ENCODE measurements around the gene PA2G4. TPM values are rescaled to one million over a fixed set of nuclear protein-coding genes. Genes with fewer than 3 reads are reported as not detected.
"Not testable (repeated sequence)": the region's sequence is repeated elsewhere in the genome, so short reads cannot be mapped to it uniquely, and the experiment has no call there.

The PA2G4 gene
- total RNA-seq, 1 experiment from 2014 or later, result 233 TPM

- no peaks in the 10 kb centered on the region for H3K36me3 Mint-ChIP-seq (ENCODE audit: insufficient read depth, unreplicated experiment)
- no peaks in the 10 kb centered on the region for H3K27me3 Mint-ChIP-seq (ENCODE audit: unreplicated experiment)
- intact Hi-C loops (cut with micrococcal nuclease; ENCODE audit: unreplicated experiment), result no loop called here
- no peak for TF ChIP-seq CTCF (IDR thresholded peaks at IDR 0.05; ENCODE audit: unreplicated experiment)
- no peak for DNase-seq
- peaks cover 18% of the 10 kb centered on the region for H3K4me1 Mint-ChIP-seq (ENCODE audit: low read depth, unreplicated experiment)
- CTCF ChIA-PET, result interaction anchor here (0.7 kb wide), 2 partner anchors 90 to 1518 kb away, joined by 5 to 7 read pairs; no protein-coding TSS in a partner anchor
- no peak overlapping the region for H3K27ac Mint-ChIP-seq (ENCODE audit: unreplicated experiment)
- BruUV-seq (replicated peaks), result no TSS peak
- H3K4me3 Mint-ChIP-seq (ENCODE audit: low read depth, unreplicated experiment), result no peak overlapping the region
- no peaks in the 10 kb centered on the region for H3K9me3 Mint-ChIP-seq (ENCODE audit: low read depth, unreplicated experiment)
Observed at GRCh38 chr12:56071648-56072047, 32.7 kb upstream of the PA2G4 start.

- Mint-ChIP-seq H3K4me3 (ENCODE audit: low read depth, unreplicated experiment) (no peak overlapping the region), H3K36me3 (ENCODE audit: insufficient read depth, unreplicated experiment) (peaks cover 10% of the 10 kb centered on the region), H3K27me3 (ENCODE audit: unreplicated experiment) (no peaks in the 10 kb centered on the region), H3K4me1 (ENCODE audit: low read depth, unreplicated experiment) (peaks cover 18% of the 10 kb centered on the region), H3K9me3 (ENCODE audit: low read depth, unreplicated experiment) (no peaks in the 10 kb centered on the region), H3K27ac (ENCODE audit: unreplicated experiment) (no peak overlapping the region)
- CTCF ChIA-PET, result no interaction called here
- no peak for TF ChIP-seq CTCF (IDR thresholded peaks at IDR 0.05; ENCODE audit: unreplicated experiment)
- BruUV-seq (replicated peaks), result no TSS peak
- DNase-seq, result no peak
- intact Hi-C loops (cut with micrococcal nuclease; ENCODE audit: unreplicated experiment), result no loop called here
Observed at GRCh38 chr12:56074396-56074795, 30.0 kb upstream of the PA2G4 start.

- Mint-ChIP-seq H3K4me3 (ENCODE audit: low read depth, unreplicated experiment) (peak overlapping the region; percentile 99), H3K36me3 (ENCODE audit: insufficient read depth, unreplicated experiment) (peaks cover 38% of the 10 kb centered on the region), H3K4me1 (ENCODE audit: low read depth, unreplicated experiment) (peaks cover 18% of the 10 kb centered on the region)
- DNase-seq; BruUV-seq (replicated peaks); CTCF ChIA-PET; H3K27ac Mint-ChIP-seq (ENCODE audit: unreplicated experiment); H3K27me3 Mint-ChIP-seq (ENCODE audit: unreplicated experiment); H3K9me3 Mint-ChIP-seq (ENCODE audit: low read depth, unreplicated experiment): not testable (repeated sequence)
- intact Hi-C loops (cut with micrococcal nuclease; ENCODE audit: unreplicated experiment), result loop anchor here (1.0 kb wide), 1 partner anchor 27 kb away; no protein-coding TSS in a partner anchor
Observed at GRCh38 chr12:56077966-56078365, 26.4 kb upstream of the PA2G4 start.

- Mint-ChIP-seq H3K36me3 (ENCODE audit: insufficient read depth, unreplicated experiment) (peaks cover 38% of the 10 kb centered on the region), H3K27me3 (ENCODE audit: unreplicated experiment) (no peaks in the 10 kb centered on the region), H3K27ac (ENCODE audit: unreplicated experiment) (peak overlapping the region; percentile 95), H3K4me1 (ENCODE audit: low read depth, unreplicated experiment) (peaks cover 14% of the 10 kb centered on the region), H3K9me3 (ENCODE audit: low read depth, unreplicated experiment) (no peaks in the 10 kb centered on the region), H3K4me3 (ENCODE audit: low read depth, unreplicated experiment) (peak overlapping the region; percentile 99)
- CTCF ChIA-PET, result interaction anchor here (0.6 to 1.7 kb wide), 5 partner anchors 13 to 267 kb away, joined by 3 to 23 read pairs (median 3); partner anchors contain the start of genes PA2G4 and SMARCC2
- DNase-seq, result no peak
- no TSS peak for BruUV-seq (replicated peaks)
- intact Hi-C loops (cut with micrococcal nuclease; ENCODE audit: unreplicated experiment), result loop anchor here (1.0 kb wide), 1 partner anchor 27 kb away; no protein-coding TSS in a partner anchor
- no peak for TF ChIP-seq CTCF (IDR thresholded peaks at IDR 0.05; ENCODE audit: unreplicated experiment)
Observed at GRCh38 chr12:56078427-56078826, 25.9 kb upstream of the PA2G4 start.

All from Calu3 (cell line).